Colonic mucosa (tissue), 4 donors: ENCODE data around the gene CA5B. TPM values are rescaled to one million over a fixed set of nuclear protein-coding genes. Genes with fewer than 3 reads are reported as not detected.

ENCODE experiments used
- DNase-seq: peaks from one replicate; pipeline ENCODE4 v3.0.0-alpha.2; 2020
- H3K27ac ChIP-seq: fragments of 200-600 bp; one replicate; pipeline ENCODE4 v1.8.0; 2021
- H3K27me3 ChIP-seq: fragments of 200-600 bp; one replicate; pipeline ENCODE4 v1.8.0; 2021
- H3K36me3 ChIP-seq: fragments of 200-600 bp; one replicate; pipeline ENCODE4 v1.8.0; 2021
- H3K4me1 ChIP-seq: fragments of 200-600 bp; one replicate; pipeline ENCODE4 v1.8.0; 2021; ENCODE audit warnings: mild to moderate bottlenecking
- H3K4me3 ChIP-seq: fragments of 200-600 bp; one replicate; pipeline ENCODE4 v1.8.0; 2021
- H3K9ac ChIP-seq, 2 donors: one replicate each; pipeline ENCODE4 v1.7.0; 2013; ENCODE audit warnings: control low read depth in 2 of 2, low read depth in 2 of 2, low read length in 2 of 2
- H3K9me3 ChIP-seq: fragments of 200-600 bp; one replicate; pipeline ENCODE4 v1.8.0; 2021
- intact Hi-C: fragments of 100-400 bp; cut with DNase I; formaldehyde crosslinking; loops from one replicate; pipeline ENCODE4 v1.14.1; 2022
- total RNA-seq, 2 donors: library from RNA; stranded (reverse); fragmentation: NEBNext Ultra II Directional in 1 of 2; extraction: Animal tissue kit (Norgen Biotek cat#: 25700) in 1 of 2; gene quantifications; one replicate each; pipeline ENCODE4 v1.2.1, GENCODE V29; 2021
- TF ChIP-seq, protein P1 (sequence below): fragments of 200-600 bp; IDR thresholded peaks from one replicate; pipeline ENCODE4 v1.8.0; 2022; ENCODE audit warnings: antibody characterized with exemption, mild to moderate bottlenecking
- donor health status: healthy.
- donor health status: DM: no; HTN: no; CAD: no.
- donor health status: DM: no; HTN: no; CAD: no.

The CA5B gene
- total RNA-seq, 2 donors from 2014 or later = 5.2 to 5.7 TPM

DNA sequence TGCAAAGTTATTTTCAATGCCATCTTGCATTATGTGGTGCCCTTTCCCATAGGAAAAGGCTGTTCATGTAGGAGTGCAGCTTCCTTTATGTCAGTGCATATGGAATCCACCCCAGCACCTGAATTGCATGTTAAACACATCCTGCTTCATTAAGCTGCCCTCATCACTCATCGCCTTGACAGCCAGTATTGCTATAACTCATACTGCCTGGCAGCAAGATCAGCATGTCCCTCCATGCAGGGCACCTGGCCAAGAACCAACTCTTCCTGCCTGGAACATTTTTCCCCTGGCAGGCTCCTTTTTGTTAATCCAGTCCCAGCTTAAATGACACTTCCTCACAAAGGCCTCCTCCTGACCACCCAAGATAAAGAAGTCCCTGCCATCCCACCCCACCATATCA lies 23.5 kb upstream of the CA5B start:
- Histone ChIP-seq H3K4me1 (no peaks in the 10 kb centered on the region), H3K9me3 (no peaks in the 10 kb centered on the region), H3K9ac (no peak overlapping the region), H3K27ac (no peak overlapping the region), H3K36me3 (no peaks in the 10 kb centered on the region), H3K27me3 (no peaks in the 10 kb centered on the region), H3K4me3 (no peak overlapping the region)
- TF ChIP-seq, protein P1, sequence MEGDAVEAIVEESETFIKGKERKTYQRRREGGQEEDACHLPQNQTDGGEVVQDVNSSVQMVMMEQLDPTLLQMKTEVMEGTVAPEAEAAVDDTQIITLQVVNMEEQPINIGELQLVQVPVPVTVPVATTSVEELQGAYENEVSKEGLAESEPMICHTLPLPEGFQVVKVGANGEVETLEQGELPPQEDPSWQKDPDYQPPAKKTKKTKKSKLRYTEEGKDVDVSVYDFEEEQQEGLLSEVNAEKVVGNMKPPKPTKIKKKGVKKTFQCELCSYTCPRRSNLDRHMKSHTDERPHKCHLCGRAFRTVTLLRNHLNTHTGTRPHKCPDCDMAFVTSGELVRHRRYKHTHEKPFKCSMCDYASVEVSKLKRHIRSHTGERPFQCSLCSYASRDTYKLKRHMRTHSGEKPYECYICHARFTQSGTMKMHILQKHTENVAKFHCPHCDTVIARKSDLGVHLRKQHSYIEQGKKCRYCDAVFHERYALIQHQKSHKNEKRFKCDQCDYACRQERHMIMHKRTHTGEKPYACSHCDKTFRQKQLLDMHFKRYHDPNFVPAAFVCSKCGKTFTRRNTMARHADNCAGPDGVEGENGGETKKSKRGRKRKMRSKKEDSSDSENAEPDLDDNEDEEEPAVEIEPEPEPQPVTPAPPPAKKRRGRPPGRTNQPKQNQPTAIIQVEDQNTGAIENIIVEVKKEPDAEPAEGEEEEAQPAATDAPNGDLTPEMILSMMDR = no peak
- intact Hi-C loops = no loop called here
- DNase-seq = no peak

DNA sequence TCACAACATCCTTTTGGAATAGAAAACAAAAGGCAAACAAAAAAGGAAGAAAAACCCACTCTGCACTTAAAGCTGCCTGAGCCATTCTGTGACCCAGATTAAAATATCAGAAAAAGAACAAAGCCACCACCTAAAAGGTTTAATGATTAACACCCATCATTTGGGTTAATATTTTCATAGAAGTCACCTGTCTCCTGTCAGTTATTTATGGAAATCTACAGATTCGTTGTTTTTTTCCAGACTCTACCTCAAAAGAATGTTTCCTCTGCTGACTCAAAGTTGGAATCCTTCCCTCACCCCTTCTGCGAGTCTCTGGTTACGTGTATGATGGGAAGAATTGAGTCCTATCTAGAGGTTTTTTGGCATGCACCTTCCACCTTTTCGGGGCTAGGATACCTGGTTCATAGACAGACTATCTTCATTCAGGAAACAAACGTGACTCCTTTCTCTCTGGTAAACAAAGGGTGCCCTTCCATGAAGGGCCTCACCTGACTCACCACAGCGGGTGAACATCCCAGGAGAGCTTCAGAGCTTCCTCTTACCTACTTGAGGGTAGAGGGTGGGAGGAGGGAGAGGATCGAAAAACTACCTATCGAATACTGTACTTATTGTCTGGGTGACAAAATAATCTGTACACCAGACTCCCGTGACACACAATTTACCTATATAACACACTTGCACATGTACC lies 19.6 kb upstream of the CA5B start:
- TF ChIP-seq, protein P1 = no peak
- Histone ChIP-seq H3K27ac (no peak overlapping the region), H3K4me1 (no peaks in the 10 kb centered on the region), H3K27me3 (no peaks in the 10 kb centered on the region), H3K9me3 (no peaks in the 10 kb centered on the region), H3K9ac (no peak overlapping the region), H3K4me3 (no peak overlapping the region), H3K36me3 (no peaks in the 10 kb centered on the region)
- intact Hi-C loops = no loop called here
- no peak for DNase-seq

GRCh38 chrX:15719324-15719968 lies 18.6 kb upstream of the CA5B start:
- Histone ChIP-seq H3K27me3 (no peaks in the 10 kb centered on the region), H3K9me3 (no peaks in the 10 kb centered on the region), H3K27ac (no peak overlapping the region), H3K4me3 (no peak overlapping the region), H3K36me3 (no peaks in the 10 kb centered on the region), H3K9ac (no peak overlapping the region), H3K4me1 (no peaks in the 10 kb centered on the region)
- DNase-seq = no peak
- intact Hi-C loops = no loop called here
- TF ChIP-seq, protein P1 = no peak

GRCh38 chrX:15721911-15722310 lies 16.2 kb upstream of the CA5B start:
- Histone ChIP-seq H3K27ac (no peak overlapping the region), H3K27me3 (no peaks in the 10 kb centered on the region), H3K9ac (no peak overlapping the region), H3K36me3 (no peaks in the 10 kb centered on the region), H3K4me1 (no peaks in the 10 kb centered on the region), H3K4me3 (no peak overlapping the region), H3K9me3 (no peaks in the 10 kb centered on the region)
- DNase-seq = no peak
- TF ChIP-seq, protein P1 = no peak
- intact Hi-C loops = no loop called here

DNA sequence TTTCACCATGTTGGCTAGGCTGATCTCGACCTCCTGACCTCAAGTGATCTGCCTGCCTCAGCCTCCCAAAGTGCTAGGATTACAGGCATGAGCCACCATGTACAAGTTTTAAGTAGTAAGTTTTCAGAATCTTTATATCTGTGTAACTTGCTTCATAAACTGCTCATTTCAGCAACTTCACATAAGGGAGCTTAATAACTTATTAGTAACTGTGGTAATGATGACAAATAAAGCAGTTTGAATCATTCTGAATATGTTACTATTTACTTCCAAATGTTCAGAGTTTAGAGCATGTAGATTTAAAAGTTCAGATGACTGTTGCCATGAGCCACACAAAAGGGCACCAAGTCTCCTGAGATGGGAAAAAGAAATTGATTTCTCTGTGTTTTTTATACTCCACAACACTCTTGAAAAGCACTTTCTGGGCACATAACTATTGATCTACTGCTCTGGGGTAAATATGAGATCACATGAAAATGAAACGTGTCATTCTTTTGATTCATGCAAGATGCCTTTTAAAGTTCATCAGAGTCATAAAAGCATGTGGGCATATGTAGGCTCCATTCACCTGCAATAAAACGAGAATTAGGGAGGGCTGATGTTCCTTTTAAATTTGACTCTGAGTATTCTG lies 14.1 kb upstream of the CA5B start:
- no peaks in the 10 kb centered on the region for H3K9me3 ChIP-seq
- DNase-seq = no peak
- no peaks in the 10 kb centered on the region for H3K36me3 ChIP-seq
- H3K4me3 ChIP-seq = no peak overlapping the region
- intact Hi-C loops = no loop called here
- no peaks in the 10 kb centered on the region for H3K27me3 ChIP-seq
- H3K4me1 ChIP-seq = no peaks in the 10 kb centered on the region
- TF ChIP-seq, protein P1 = no peak
- no peak overlapping the region for H3K9ac ChIP-seq
- H3K27ac ChIP-seq = no peak overlapping the region
